ENCODE measurements around the gene ACMSD. TPM values are rescaled to one million over a fixed set of nuclear protein-coding genes. Genes with fewer than 3 reads are reported as not detected.

ACMSD gene
- total RNA-seq, 4 donors from 2014 or later = not detected

DNA sequence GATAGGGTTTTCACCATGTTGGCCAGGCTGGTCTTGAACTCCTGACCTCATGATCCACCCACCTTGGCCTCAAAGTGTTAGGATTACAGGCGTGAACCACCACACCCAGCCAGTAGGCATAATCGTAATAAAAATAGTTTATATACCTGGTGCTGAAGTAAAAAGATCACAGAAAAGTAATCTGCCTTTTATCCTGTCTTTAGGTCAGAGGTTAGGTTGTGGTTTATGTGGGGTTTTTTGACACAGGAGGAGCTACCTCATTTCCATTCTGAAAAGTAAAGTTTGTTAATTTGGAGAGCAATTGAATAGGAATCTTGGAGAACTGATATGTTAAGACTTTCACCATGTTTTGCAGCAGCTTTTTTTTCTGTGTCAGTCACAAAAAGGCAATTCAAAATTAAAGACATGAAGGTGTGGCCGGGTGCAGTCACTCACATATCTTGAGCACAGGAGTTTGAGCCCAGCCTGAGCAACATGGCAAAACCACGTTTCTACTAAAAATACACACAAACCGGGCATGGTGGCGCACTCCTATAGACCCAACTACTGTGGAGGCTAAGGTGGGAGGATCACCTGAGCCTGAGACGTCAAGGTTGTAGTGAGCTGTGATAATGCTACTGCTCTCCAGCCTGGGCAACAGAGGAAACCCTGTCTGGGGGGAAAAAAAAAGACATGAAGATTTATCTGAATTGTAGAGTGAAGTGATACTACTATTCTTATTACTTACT lies 111.7 kb downstream of the ACMSD start:
- WGBS, 2 donors = 86 to 91% methylated on average over 7 of the region's 7 CpGs
- H3K4me3 ChIP-seq (ENCODE audit: low read depth, poor library complexity, severe bottlenecking) = no peak overlapping the region
- intact Hi-C loops (cut with DNase I; ENCODE audit: low total_unique reads) = no loop called here
- TF ChIP-seq CTCF (IDR thresholded peaks at IDR 0.05) = no peak
- TF ChIP-seq POLR2A (IDR thresholded peaks at IDR 0.05) = no peak
- no peak for DNase-seq (ENCODE audit: low spot score in 2 of 2)

GRCh38 chr2:134950886-134951285 lies 112.5 kb downstream of the ACMSD start:
- TF ChIP-seq CTCF (IDR thresholded peaks at IDR 0.05) (no peak), POLR2A (IDR thresholded peaks at IDR 0.05) (no peak)
- DNase-seq (ENCODE audit: low spot score in 2 of 2) = no peak
- no peak overlapping the region for H3K4me3 ChIP-seq (ENCODE audit: low read depth, poor library complexity, severe bottlenecking)
- whole genome bisulfite sequencing, 2 donors = 83 to 87% methylated on average over 2 of the region's 2 CpGs
- intact Hi-C loops (cut with DNase I; ENCODE audit: low total_unique reads) = no loop called here

Small RNA genes within 50 kb of the gene (microRNA-seq; reads per million reads assigned to microRNA genes)
- 0 reads per million in 2 donors for gene MIR5590 (ENCODE audit: borderline number of aligned reads in 1 of 2, borderline replicate concordance in 2 of 2)

Other genes starting within 250 kb of the ACMSD start
- under 1 TPM in 2 of 4 donors, not detected in 2; 0.19 to 0.46 TPM for gene TMEM163, start 119.6 kb upstream of the ACMSD start, total RNA-seq
- gene CCNT2, start 80.2 kb downstream of the ACMSD start, total RNA-seq = 10 to 100 TPM; 26.2 to 43.1 (median 30.6) TPM
- gene MAP3K19, start 208.8 kb downstream of the ACMSD start, total RNA-seq = not detected
- gene RAB3GAP1, start 213.7 kb downstream of the ACMSD start, total RNA-seq = 10 to 100 TPM; 50.8 to 57.5 (median 52.4) TPM

Measured in lower leg skin (tissue), 4 donors.